IPS-18c (cell line): Measurements from ENCODE around the gene OR7G2.
A peak's percentile ranks its signal among the peaks of the same experiment; 100 is the strongest.

Experiments
- H3K4me3 ChIP-seq: 2 replicates; pipeline ENCODE4 v1.7.0; 2013; ENCODE audit warnings: low read depth, mild to moderate bottlenecking, low read length, moderate library complexity; ENCODE audit not compliant: insufficient read depth
- H3K9me3 ChIP-seq: one replicate; pipeline ENCODE4 v1.6.1; 2013; ENCODE audit warnings: mild to moderate bottlenecking, low read length, moderate library complexity; ENCODE audit not compliant: control insufficient read depth, insufficient read depth

OR7G2 gene

DNA sequence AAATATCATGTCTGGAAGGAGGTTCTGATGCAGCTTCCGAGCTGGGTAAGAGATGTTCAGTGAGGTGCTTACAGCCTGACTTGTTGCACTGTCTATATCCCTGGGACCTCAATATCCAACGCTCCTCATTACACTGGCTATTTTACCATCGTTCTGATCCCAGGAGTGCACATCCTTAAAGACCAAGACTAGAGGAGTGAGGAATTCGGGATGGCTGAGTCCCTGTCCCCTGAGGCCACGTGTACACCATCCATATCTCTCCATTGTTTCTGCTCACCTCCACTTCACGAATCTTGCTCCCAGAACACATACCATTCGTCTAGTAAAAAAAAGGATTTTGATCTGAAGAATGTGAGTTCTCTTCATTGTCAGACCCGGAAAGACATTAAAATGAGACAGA lies at the start of gene OR7G2:
OR7G2 (minus strand) TSS at position 101 of the 400 bp plus-strand sequence. CDS start 4,232 bp downstream, outside the sequence.
- H3K9me3 ChIP-seq: peaks cover 3% of the 10 kb centered on the region

DNA sequence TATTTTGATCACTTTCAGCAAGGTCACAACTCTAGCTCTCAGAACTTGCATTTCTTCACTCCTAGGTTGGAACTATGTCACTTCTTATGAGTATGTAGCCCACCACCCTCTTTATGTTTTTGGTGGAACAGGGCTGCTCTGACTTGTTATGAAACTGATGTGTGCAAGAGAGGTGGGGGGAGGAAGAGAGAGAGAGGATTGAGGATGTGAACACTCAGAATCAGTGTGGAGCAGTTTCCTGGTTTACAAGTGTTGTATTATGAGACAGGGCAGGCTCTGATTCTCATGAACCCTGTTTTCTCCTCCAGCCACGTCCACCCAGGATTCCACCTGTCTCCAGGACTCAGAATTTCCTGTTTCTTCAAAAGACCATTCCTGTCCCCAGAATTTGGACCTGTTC lies 49.0 kb upstream of the OR7G2 start:
- peaks cover 9% of the 10 kb centered on the region for H3K9me3 ChIP-seq
- H3K4me3 ChIP-seq: no peak overlapping the region

More for the DNA sequence above, at the start of gene OR7G2:
- H3K4me3 ChIP-seq: no peak within 1 kb of the TSS

DNA sequence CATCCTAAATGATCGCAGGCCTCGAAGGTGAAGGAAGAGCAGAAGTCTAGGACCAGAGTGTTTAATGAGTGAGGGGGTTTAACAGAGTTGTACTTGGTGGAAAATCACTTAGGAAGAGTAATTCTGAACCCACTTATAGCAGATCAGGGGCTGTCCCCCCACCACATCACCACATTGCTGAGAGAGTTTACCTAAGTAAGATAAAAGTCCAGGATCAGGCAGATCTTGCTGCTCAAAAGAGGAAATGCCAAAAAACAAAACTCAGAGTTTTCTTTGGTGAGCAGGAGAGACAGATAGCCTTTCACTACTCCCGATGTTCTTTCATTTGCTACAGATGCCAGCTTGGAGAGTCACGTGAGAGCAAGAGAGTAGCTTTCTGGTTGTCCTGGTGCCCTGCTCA lies 48.3 kb upstream of the OR7G2 start:
- H3K4me3 ChIP-seq: no peak overlapping the region
- peaks cover 11% of the 10 kb centered on the region for H3K9me3 ChIP-seq

DNA sequence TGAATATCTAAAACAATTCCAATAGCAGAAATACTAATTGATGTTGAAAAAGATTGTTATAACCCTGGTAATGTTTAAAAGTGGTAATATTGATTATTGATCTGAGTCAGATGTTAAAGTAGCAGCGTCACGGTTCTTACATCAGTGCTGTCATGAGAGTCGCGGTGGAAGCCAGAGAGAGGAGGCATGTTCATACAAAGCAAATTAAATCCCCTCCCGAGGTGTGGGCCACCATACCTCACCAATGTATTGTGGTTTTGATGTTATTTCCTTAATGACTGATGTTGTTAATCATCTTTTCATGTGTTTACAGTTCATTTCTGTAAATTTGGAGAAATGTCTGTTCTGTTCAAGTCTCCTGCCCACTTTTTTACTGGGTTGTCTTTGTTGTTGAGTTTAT lies 44.1 kb upstream of the OR7G2 start:
- no peak overlapping the region for H3K4me3 ChIP-seq
- H3K9me3 ChIP-seq: peaks cover 8% of the 10 kb centered on the region

DNA sequence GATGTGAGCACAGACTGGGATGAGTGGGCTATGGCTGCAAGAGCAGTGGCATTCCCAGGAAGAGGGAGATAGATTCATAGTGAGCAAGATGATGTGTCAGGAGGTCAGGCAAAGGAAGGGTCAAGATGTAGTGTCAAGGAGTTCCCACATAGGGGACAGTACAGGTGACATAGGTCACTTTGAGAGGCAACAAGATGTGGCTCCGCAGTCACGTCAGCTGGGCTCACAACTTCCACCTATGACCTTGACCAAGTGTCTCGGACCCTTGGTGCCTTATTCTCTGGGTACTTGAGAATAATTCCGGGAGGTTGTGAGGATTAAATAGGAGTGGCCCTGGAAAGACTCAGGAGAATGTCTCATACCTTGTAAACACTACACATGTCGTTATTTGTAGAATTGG lies 43.4 kb upstream of the OR7G2 start:
- Histone ChIP-seq H3K4me3 (no peak overlapping the region), H3K9me3 (peaks cover 8% of the 10 kb centered on the region)

DNA sequence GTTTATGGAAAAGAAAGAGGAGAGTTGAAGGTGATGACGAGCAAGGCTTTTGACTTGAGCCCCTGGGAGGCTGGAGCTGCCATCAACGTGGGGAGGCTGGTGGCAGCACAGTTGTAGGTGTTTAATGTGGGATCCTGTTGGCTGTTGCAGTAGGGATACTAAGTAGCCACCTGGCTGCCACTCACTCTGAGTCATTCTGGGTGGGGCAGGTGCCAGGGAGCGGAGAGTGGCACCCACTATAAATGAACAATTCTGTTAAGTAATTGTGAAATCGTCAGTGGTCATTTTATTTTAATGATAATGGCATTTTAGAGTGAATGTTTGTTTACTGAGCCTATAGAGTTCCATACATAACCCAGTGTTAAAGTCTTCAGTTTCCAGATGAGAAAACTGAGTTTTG lies 42.7 kb upstream of the OR7G2 start:
- Histone ChIP-seq H3K4me3 (no peak overlapping the region), H3K9me3 (peaks cover 11% of the 10 kb centered on the region)

DNA sequence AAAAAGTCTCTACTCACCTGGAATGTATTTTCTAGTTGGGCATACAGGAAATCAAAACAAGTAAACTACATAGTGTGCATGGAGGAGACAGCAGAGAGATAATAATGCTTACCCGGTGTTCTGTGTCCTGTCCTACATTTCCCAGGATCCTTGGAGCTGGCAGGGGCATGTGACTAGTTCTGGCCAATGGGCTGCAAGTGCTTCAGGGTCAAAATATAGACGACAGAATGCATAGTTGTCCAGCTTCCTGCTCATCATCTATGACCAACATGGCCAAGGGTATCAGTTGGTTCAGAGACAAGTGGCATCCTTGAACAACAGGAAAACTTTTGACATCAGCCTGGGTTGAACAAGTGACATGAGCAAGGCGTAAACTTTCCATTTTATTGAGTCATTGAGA lies 41.4 kb upstream of the OR7G2 start:
- peaks cover 14% of the 10 kb centered on the region for H3K9me3 ChIP-seq

DNA sequence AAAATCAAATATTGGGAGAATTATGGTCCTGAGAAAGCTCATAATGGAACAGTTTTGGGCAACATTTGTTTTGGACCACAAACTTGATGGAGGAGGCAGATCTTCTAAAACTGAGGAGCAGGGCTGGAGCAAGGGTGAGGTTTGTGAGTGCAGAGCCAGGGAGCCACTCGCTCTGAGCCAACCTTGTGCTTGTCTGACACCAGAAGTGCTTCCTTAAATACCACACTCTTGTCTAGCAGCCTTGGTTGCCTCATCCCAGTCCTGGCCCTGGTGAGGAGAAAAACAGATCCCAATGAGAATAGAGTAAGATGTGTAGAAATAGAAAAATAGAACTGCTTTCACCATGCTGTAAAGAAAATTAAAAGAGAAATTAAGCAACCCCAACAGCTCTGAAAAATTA lies 39.6 kb upstream of the OR7G2 start:
- Histone ChIP-seq H3K9me3 (peaks cover 10% of the 10 kb centered on the region), H3K4me3 (no peak overlapping the region)

More for the DNA sequence above, 41.4 kb upstream of the OR7G2 start:
- no peak overlapping the region for H3K4me3 ChIP-seq

DNA sequence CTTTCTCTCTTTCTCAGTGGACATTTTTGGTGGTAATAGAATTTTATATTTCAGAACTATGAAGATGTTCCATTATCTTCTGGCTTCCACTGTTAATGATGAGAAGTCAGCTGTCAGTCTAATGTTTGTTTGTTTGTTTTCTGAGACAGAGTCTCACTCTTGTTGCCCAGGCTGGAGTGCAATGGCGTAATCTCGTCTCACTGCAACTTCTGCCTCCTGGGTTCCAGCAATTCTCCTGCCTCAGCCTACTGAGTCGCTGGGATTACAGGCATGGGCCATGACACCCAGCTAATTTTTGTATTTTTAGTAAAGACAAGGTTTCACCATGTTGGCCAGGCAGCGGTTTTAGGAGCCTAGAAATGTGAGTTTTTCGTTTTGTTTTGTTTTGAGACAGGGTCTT lies 37.6 kb upstream of the OR7G2 start:
- Histone ChIP-seq H3K4me3 (no peak overlapping the region), H3K9me3 (peaks cover 5% of the 10 kb centered on the region)

DNA sequence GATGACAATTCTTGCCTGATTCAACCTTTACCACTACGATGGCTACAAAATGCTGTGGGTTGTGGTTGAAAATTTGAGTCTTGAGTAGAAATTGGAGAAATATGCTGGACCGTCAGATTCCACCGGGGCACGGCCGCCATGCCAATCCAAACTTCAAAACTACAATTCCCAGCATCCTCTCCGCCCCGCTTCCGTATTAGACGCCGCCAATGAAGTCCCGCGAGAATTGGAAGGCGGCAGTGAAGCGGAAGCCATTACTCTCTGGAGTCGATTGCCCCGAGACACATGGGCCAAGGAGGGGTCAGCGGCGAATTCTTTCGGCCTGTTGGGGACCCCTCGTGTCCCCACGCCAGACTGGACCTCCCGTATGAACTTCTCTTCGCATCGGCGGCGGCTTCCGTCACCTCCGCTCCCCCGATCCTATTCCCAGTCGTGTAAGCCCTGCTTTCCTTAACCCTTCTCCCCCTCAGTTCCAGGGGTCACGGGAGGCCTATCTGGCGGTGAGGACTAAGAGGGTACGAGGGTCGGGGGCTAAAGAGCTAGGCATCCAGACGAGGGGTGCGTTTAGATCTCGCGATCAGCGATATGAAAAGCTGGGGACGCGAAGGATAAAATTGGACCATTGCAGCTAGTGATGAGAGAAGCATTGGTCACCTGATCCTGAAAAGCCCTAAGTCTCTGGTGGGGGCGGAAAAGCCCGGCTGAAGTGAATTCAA lies 33.0 kb upstream of the OR7G2 start, which contains the start of gene ZNF317:
ZNF317 (plus strand) TSS at position 239 of the 716 bp plus-strand sequence. CDS start 15,620 bp downstream, outside the sequence.
- peaks cover 5% of the 10 kb centered on the region for H3K9me3 ChIP-seq
- peak within 1 kb of the TSS; percentile 92 for H3K4me3 ChIP-seq

DNA sequence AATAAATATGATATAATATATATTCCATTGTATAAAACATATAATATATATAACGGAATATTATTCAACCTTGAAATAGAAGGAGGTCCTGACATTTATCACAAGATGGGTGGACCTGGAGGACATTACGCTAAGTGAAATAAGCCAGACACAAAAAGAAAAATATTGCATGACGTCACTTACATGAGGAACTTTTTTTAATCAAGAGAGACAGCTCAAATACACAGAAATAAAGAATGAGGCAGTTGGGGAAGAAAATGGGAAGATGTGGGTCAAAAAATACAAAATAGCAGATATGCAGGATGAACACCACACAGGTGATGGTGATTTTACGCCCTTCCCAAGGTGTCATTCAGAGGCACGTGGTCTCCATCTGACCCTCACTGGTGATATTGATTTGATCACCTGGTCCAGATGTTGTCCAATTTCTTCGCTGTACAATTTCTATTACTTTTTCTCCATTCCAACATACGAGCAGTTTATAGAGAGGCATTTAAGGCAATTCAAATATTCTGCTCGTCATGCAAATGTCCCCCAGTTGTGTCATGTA lies 32.4 kb upstream of the OR7G2 start:
- Histone ChIP-seq H3K4me3 (peak overlapping the region; percentile 92), H3K9me3 (no peaks in the 10 kb centered on the region)

DNA sequence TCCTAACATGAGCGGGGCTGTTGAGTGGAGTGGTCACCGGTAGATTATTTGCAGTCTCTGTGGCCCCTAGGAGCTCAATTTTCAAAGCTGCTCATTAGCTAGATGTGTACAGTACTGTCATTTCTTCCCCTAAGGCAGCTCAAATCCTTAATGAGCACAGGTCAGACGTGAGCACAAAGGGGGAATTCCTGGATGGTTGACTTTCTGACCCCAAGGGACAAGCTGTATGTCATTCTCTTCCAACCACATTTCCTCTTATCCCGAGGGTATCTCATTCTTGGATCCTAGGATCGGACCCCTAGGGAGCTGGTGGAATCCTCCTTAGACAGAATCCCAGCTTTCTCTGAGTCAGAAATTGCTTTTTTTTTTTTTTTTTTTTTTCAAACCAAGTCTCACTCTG lies 25.1 kb upstream of the OR7G2 start:
- H3K9me3 ChIP-seq: no peaks in the 10 kb centered on the region
- H3K4me3 ChIP-seq: no peak overlapping the region

DNA sequence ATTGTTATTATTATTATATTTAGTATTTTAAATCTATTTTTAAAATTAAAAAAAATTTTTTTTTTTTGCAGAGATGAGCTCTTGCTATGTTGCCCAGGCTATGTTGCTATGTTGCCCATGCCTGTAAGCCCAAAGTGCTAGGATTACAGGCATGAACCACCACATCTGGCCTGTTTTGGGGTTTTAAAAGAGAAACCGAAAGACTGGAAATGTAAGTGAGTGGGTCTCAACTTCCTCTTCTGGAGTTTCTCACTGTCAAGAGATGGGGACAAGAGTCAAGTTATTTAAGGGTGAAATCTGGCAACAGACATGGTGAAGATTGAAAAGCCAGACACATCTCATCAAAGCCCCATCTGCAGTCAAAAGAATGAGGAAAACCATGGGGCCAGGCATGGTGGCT lies 23.7 kb upstream of the OR7G2 start:
- H3K4me3 ChIP-seq: no peak overlapping the region
- no peaks in the 10 kb centered on the region for H3K9me3 ChIP-seq

DNA sequence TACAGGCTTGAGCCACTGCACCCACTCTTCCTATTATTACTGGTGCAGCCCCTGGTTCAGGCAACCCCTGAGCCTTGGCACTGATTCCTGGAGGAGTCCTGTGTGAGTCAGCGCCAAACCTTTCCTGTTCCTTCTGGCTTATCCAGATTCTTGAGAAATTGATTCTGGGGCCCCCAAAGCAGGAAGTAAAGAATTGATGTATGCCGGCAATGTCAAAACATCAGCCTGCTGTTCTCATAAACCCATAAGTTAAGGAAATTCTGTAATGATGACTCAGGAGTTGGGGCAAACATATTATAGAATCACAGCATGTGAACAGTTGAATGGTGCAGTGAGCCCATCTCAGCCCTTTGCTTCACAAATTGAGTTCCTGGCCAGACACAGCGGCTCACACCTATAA lies 20.9 kb upstream of the OR7G2 start:
- no peaks in the 10 kb centered on the region for H3K9me3 ChIP-seq

DNA sequence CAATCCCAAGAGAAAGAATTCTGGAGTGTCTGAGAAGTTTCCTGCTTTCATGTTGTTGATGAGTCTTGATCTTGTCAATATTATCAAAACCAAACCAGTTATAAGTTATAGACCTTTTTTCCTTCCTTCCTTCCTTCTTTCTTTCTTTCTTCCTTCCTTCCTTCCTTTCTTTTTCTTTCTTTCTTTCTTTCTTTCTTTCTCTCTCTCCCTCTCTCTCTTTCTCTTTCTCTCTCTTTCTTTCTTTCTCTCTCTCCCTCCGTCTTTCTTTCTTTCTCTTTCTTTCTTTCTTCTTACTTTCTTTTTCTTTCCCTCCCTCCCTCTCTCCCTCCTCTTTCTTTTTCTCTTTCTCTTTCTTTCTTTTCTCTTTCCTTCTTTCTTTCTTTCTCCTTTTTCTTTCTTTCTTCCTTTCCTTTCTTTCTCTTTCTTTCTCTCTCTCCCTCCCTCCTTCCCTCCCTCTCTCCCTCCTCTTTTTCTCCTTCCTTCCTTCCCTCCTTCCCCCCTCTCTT lies 19.7 kb upstream of the OR7G2 start, which contains the start of gene OR7G3:
OR7G3 (minus strand) TSS at position 51 of the 506 bp plus-strand sequence; CDS start at position 51, 0 bp downstream.
- Histone ChIP-seq H3K4me3 (no peak within 1 kb of the TSS), H3K9me3 (no peaks in the 10 kb centered on the region)

More for the DNA sequence above, 20.9 kb upstream of the OR7G2 start:
- H3K4me3 ChIP-seq: no peak overlapping the region

DNA sequence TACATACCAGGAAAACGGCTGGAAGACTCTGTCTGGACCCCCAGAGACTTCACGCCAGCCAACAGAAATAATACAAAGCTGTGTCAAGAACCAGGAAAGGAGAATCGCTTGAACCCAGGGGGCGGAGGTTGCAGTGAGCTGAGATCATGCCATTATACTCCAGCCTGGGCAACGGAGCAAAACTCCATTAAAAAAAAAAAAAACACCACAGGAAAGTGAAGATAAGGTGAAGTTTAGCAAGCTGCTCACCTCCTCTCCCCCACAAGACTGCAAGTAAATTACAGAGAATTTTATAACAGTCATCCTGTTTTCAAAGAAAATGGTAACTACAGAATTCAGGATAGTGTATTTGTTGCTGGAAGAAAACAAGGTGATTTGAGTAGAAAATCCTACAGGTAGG lies 9.3 kb upstream of the OR7G2 start:
- Histone ChIP-seq H3K4me3 (no peak overlapping the region), H3K9me3 (peaks cover 5% of the 10 kb centered on the region)

DNA sequence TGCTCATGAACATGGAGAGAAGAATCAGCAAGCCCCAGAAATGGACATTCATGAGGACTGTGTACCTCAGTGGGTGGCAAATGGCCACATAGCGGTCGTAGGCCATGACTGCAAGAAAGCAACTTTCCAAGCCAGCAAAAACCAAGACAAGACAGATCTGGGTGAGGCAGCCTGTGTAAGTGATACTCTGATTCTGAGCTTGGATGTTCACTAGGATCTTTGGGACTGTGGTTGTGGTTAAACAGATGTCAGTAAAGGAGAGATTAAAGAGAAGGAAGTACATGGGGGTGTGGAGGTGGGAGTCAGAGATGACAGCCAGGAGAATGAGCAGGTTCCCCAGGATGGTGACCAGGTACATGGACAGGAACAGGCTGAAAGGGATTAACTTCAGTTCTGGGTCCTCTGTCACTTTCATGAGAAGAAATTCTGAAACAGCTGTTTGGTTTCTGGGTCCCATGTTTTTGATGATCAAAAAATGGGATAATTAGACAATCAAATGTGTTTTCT lies 8.1 kb upstream of the OR7G2 start, which contains the start of gene OR7G1:
OR7G1 (minus strand) TSS at position 457 of the 507 bp plus-strand sequence; CDS start at position 457, 0 bp downstream.
- Histone ChIP-seq H3K9me3 (peaks cover 2% of the 10 kb centered on the region), H3K4me3 (no peak within 1 kb of the TSS)

DNA sequence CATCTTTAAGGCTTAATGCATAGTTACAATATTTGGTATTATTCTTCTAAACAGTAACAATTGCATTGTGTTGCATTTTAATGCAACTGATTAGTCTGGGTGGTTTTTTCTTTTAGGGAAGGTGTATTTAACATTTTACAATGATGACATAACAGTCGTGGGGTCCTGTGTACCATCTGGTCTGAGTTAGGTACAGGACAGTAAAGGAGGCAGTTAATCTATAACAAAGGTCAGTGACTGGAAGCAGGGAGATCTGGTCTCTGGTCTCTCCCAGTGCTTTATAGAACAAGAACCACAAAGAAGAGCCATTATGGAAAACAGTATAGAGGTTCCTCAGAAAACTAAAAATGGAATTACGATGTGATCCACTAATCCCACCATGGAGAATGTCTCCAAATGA lies 2.7 kb upstream of the OR7G2 start:
- peaks cover 3% of the 10 kb centered on the region for H3K9me3 ChIP-seq
- no peak overlapping the region for H3K4me3 ChIP-seq
